CD4-positive, CD25-positive, alpha-beta regulatory T cell (primary cell): ENCODE results near the gene EXOC7. TPM values are rescaled to one million over a fixed set of nuclear protein-coding genes. Genes with fewer than 3 reads are reported as not detected.

ENCODE experiments used
- ATAC-seq, 2 donors: fragments of 150-1000 bp; cut with Tn5 transposase; one replicate each; pipeline ENCODE4 v1.10.0; 2021; ENCODE audit warnings: low read depth in 2 of 2, moderate number of reproducible peaks in 2 of 2, moderate library complexity in 1 of 2
- DNase-seq, 3 donors: peaks; one replicate each; pipeline versions ENCODE4 v3.0.0 to v3.0.0-alpha.2; 2012 to 2022; ENCODE audit warnings: mixed read lengths in 1 of 3
- H3K27ac ChIP-seq: one replicate; pipeline ENCODE4 v1.7.0; 2013; ENCODE audit warnings: mild to moderate bottlenecking, low read length; ENCODE audit not compliant: insufficient read depth, poor library complexity, severe bottlenecking
- H3K27me3 ChIP-seq: one replicate; pipeline ENCODE4 v1.7.0; 2013; ENCODE audit warnings: low read length; ENCODE audit not compliant: control insufficient read depth, insufficient read depth
- H3K36me3 ChIP-seq: one replicate; pipeline ENCODE4 v1.7.0; 2013; ENCODE audit warnings: mild to moderate bottlenecking, low read length, moderate library complexity; ENCODE audit not compliant: control insufficient read depth, insufficient read depth
- H3K4me1 ChIP-seq: 2 replicates; pipeline ENCODE4 v1.7.0; 2013; ENCODE audit warnings: mild to moderate bottlenecking, low read length; ENCODE audit not compliant: insufficient read depth, control insufficient read depth, poor library complexity, severe bottlenecking
- H3K4me3 ChIP-seq: one replicate; pipeline ENCODE4 v1.7.0; 2013; ENCODE audit warnings: low read depth, mild to moderate bottlenecking, low read length, moderate library complexity
- H3K9me3 ChIP-seq, 2 experiments: 1 replicate in 1 of 2; 2 replicates in 1 of 2; pipeline ENCODE4 v1.7.0; 2013; ENCODE audit warnings: low read length in 2 of 2, mild to moderate bottlenecking in 1 of 2, moderate library complexity in 1 of 2; ENCODE audit not compliant: control insufficient read depth in 2 of 2
- H3K27ac Mint-ChIP-seq, 3 donors: one replicate each; pipeline ENCODE4 v1.8.0; 2020 to 2022; ENCODE audit warnings: mild to moderate bottlenecking in 3 of 3, mixed read lengths in 3 of 3, moderate library complexity in 2 of 3
- H3K27me3 Mint-ChIP-seq: one replicate; pipeline ENCODE4 v1.8.0; 2022; ENCODE audit warnings: mild to moderate bottlenecking, mixed read lengths
- H3K36me3 Mint-ChIP-seq: one replicate; pipeline ENCODE4 v1.8.0; 2020; ENCODE audit warnings: mixed read lengths
- H3K4me1 Mint-ChIP-seq, 4 donors: one replicate each; pipeline ENCODE4 v1.8.0; 2020 to 2022; ENCODE audit warnings: mixed read lengths in 4 of 4, mild to moderate bottlenecking in 1 of 4
- H3K4me3 Mint-ChIP-seq, 4 donors: one replicate each; pipeline ENCODE4 v1.8.0; 2020 to 2022; ENCODE audit warnings: mild to moderate bottlenecking in 4 of 4, mixed read lengths in 4 of 4, moderate library complexity in 3 of 4
- H3K9me3 Mint-ChIP-seq, 7 donors: one replicate each; pipeline ENCODE4 v1.8.0; 2020 to 2022; ENCODE audit warnings: mixed read lengths in 7 of 7, mild to moderate bottlenecking in 3 of 7, moderate library complexity in 2 of 7
- polyA plus RNA-seq, 4 donors: library from polyadenylated mRNA; unstranded; fragments of 300-500 nt; fragmentation: Illumina TruSeq; gene quantifications; one replicate each; pipeline ENCODE4 v1.2.3, GENCODE V29; 2021
- total RNA-seq: library from RNA; stranded (reverse); gene quantifications from one replicate; pipeline ENCODE4 v1.2.3, GENCODE V29; 2022

EXOC7 gene
- total and polyA plus RNA-seq, 5 donors from 2014 or later: 41.3 to 105 (median 46.8) TPM

DNA sequence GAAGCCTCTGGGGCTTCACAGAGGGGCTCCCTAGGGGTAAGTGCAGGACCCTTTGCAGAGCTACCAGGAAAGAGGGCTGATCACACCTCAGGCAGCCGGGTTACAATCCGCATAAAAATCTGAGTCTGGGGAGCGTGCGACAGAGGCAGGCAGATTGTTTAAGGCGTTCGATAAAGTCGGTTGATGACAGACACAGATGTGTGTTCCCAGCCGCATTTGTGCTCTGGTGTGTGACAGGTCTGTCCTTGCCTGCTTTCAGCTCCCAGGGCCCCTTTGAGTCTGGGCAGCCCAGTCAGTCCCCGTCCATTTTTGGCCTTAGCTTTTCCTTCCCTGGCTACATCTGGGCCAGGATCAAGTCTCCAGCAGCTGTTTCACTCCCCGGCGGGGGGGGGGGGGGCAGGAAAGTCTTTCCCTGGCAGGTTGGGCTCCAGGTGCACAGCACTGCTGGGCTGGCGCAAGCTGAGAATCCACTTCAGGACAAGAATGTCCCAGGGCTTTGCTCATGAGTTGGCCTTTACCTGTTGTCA, 25.9 kb downstream of the EXOC7 start:
- DNase-seq (no peak), ATAC-seq (no peak)
- H3K27me3 ChIP-seq: peaks cover 13% of the 10 kb centered on the region
- no peak overlapping the region for H3K27ac ChIP-seq
- Mint-ChIP-seq H3K27ac (peak overlapping the region in 2 of 3 donors; percentile 82 to 90), H3K4me1 (peaks cover 0 to 57% (median 13%) of the 10 kb centered on the region in 4 donors), H3K9me3 (peaks cover 0 to 1% (median 0%) of the 10 kb centered on the region in 7 donors), H3K4me3 (peak overlapping the region in 2 of 4 donors; percentile 38 to 89), H3K27me3 (peaks cover 47% of the 10 kb centered on the region), H3K36me3 (no peaks in the 10 kb centered on the region)
- peaks cover 50% of the 10 kb centered on the region for H3K4me1 ChIP-seq
- H3K4me3 ChIP-seq: no peak overlapping the region
- H3K9me3 ChIP-seq: no peaks in the 10 kb centered on the region
- H3K36me3 ChIP-seq: no peaks in the 10 kb centered on the region

GRCh38 chr17:76076765-76077583, 26.6 kb downstream of the EXOC7 start:
- no peak overlapping the region for H3K27ac ChIP-seq
- H3K4me1 Mint-ChIP-seq: peaks cover 0 to 57% (median 16%) of the 10 kb centered on the region in 4 donors
- ATAC-seq: peak; percentile 30 to 32
- no peaks in the 10 kb centered on the region for H3K9me3 ChIP-seq
- H3K4me1 ChIP-seq: peaks cover 50% of the 10 kb centered on the region
- peak; percentile 23 to 80 (median 74) for DNase-seq
- H3K27me3 Mint-ChIP-seq: peaks cover 47% of the 10 kb centered on the region
- H3K4me3 ChIP-seq: no peak overlapping the region
- H3K4me3 Mint-ChIP-seq: peak overlapping the region; percentile 56 to 89 (median 84)
- H3K27me3 ChIP-seq: peaks cover 13% of the 10 kb centered on the region
- H3K36me3 ChIP-seq: no peaks in the 10 kb centered on the region
- H3K36me3 Mint-ChIP-seq: no peaks in the 10 kb centered on the region
- H3K9me3 Mint-ChIP-seq: peaks cover 0 to 1% (median 0%) of the 10 kb centered on the region in 7 donors
- H3K27ac Mint-ChIP-seq: peak overlapping the region; percentile 82 to 91 (median 90)

DNA sequence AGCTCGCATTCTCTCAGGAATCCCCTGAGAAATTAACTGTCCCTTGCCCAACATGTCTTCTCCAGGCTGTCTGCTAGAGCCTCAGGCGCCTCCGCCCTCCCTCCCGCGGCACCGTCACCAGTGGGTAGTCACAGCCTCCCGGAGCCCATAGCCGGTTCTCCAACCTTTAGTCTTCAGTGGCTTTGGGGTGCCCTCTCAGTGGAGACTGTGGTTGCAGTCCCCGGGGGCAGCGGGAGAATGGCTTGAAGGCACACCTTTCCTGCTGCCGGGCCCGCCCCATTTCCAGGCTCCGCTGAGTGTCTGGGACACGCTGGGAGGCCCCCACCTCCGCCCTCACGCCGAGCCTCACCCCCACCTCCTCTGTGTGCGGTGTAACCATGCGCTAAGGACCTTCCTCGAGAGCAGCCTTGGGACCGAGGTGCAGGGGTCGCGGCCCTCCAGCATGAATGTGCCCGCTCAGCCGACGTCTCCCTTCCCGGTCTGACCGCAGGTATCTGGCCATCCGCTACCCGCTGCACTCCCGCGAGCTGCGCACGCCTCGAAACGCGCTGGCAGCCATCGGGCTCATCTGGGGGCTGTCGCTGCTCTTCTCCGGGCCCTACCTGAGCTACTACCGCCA, 27.3 kb downstream of the EXOC7 start:
- Mint-ChIP-seq H3K4me1 (peaks cover 6 to 60% (median 22%) of the 10 kb centered on the region in 4 donors), H3K9me3 (peaks cover 0 to 1% (median 0%) of the 10 kb centered on the region in 7 donors), H3K4me3 (peak overlapping the region; percentile 56 to 89 (median 84)), H3K27me3 (peaks cover 47% of the 10 kb centered on the region), H3K36me3 (no peaks in the 10 kb centered on the region), H3K27ac (peak overlapping the region in 2 of 3 donors; percentile 82 to 90)
- Histone ChIP-seq H3K36me3 (no peaks in the 10 kb centered on the region), H3K9me3 (no peaks in the 10 kb centered on the region), H3K4me1 (peaks cover 55% of the 10 kb centered on the region), H3K27me3 (peaks cover 13% of the 10 kb centered on the region), H3K27ac (no peak overlapping the region), H3K4me3 (no peak overlapping the region)
- no peak for ATAC-seq
- DNase-seq: no peak

- no peak overlapping the region for H3K27ac ChIP-seq
- peaks cover 62% of the 10 kb centered on the region for H3K4me1 ChIP-seq
- Mint-ChIP-seq H3K27ac (peak overlapping the region; percentile 26 to 82 (median 27)), H3K4me3 (peak overlapping the region; percentile 12 to 89 (median 85)), H3K27me3 (peaks cover 47% of the 10 kb centered on the region), H3K9me3 (peaks cover 0 to 1% (median 0%) of the 10 kb centered on the region in 7 donors), H3K4me1 (peaks cover 6 to 66% (median 28%) of the 10 kb centered on the region in 4 donors), H3K36me3 (no peaks in the 10 kb centered on the region)
- no peaks in the 10 kb centered on the region for H3K36me3 ChIP-seq
- no peak overlapping the region for H3K4me3 ChIP-seq
- peaks cover 13% of the 10 kb centered on the region for H3K27me3 ChIP-seq
- H3K9me3 ChIP-seq: no peaks in the 10 kb centered on the region
- ATAC-seq: no peak
- DNase-seq: no peak
Measured at GRCh38 chr17:76075364-76076145, 28.0 kb downstream of the EXOC7 start.

DNA sequence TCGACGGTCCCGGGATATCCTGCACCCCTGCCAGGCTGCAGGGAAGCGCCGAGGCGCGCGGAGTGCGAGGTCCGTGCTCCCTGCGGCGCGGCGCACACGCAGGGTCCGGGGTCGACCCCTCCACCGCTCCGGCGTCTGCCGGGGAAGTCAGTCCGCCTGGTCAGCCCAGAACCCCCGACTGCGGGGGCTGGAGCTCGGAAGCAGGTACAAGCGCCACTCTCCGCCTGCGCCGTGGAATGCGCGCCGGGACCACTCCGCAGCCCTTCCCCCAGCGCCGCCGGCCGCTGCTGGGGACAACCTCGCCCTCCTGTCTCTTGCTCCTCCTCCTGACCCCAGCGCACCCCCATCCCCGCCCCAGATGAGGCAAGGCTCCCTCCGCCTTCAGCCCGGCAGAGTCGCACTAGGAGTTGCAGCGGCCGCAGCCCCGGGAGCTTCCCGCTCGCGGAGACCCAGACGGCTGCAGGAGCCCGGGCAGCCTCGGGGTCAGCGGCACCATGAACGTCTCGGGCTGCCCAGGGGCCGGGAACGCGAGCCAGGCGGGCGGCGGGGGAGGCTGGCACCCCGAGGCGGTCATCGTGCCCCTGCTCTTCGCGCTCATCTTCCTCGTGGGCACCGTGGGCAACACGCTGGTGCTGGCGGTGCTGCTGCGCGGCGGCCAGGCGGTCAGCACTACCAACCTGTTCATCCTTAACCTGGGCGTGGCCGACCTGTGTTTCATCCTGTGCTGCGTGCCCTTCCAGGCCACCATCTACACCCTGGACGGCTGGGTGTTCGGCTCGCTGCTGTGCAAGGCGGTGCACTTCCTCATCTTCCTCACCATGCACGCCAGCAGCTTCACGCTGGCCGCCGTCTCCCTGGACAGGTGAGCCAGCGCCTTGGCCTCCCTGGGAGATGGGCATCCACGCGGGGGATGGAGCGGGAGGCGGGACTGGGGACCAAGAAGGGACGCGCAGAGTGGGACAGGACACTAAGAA, 28.9 kb downstream of the EXOC7 start, which contains the start of gene GALR2:
GALR2 (plus strand) TSS at position 392 of the 974 bp plus-strand sequence; CDS start at position 495, 103 bp downstream.
- Mint-ChIP-seq H3K4me3 (peak within 1 kb of the TSS; percentile 12 to 87 (median 83)), H3K27ac (peak within 1 kb of the TSS; percentile 26 to 82 (median 27)), H3K27me3 (peaks cover 47% of the 10 kb centered on the region), H3K9me3 (peaks cover 0 to 1% (median 0%) of the 10 kb centered on the region in 7 donors), H3K4me1 (peaks cover 6 to 69% (median 35%) of the 10 kb centered on the region in 4 donors), H3K36me3 (peaks cover 3% of the 10 kb centered on the region)
- H3K36me3 ChIP-seq: no peaks in the 10 kb centered on the region
- peaks cover 13% of the 10 kb centered on the region for H3K27me3 ChIP-seq
- H3K4me3 ChIP-seq: no peak within 1 kb of the TSS
- DNase-seq (no peak), ATAC-seq (no peak)
- H3K4me1 ChIP-seq: peaks cover 64% of the 10 kb centered on the region
- no peaks in the 10 kb centered on the region for H3K9me3 ChIP-seq
- no peak within 1 kb of the TSS for H3K27ac ChIP-seq

DNA sequence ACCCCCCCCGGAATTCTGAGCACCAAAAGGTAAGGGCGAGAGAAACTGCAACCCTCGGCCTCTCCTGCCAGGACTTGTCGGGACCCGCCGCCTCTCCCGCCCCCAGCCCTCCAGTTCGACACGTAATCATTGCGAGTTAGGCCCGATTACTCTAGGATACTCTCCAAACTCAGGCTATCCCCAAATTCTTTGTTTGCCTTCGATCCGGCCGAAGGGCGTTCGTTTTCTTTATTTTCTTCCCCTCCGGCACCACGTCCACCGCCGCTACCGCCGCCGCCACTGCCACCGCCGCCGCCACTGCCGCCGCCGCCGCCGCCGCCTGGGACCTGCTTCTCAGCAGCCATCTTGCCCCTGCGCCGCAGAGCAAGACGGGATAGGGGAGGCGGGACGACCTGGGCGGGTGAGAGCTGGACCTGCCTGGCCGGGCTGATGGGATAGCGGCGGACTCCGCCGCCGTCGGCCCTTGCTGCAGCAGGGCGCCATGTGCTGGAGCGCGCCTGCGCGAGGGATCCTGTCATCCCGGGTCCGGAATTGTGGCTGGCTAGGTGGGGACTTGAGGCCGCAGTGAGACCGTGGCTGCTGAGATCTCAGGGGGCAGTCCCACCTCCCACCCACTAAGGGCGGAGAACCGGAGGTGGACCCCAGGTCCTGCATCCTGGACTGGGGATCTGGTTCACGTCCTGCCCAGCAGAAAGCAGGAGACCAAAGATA, 31.3 kb downstream of the EXOC7 start, which contains the start of gene SRP68:
SRP68 (minus strand) TSS at position 370 of the 711 bp plus-strand sequence; CDS start at position 344, 26 bp downstream.
- peaks cover 60% of the 10 kb centered on the region for H3K4me1 ChIP-seq
- Mint-ChIP-seq H3K27ac (peak within 1 kb of the TSS; percentile 82 to 98 (median 97)), H3K36me3 (peaks cover 6% of the 10 kb centered on the region), H3K27me3 (peaks cover 33% of the 10 kb centered on the region), H3K4me3 (peak within 1 kb of the TSS; percentile 87 to 98 (median 96)), H3K4me1 (peaks cover 6 to 60% (median 41%) of the 10 kb centered on the region in 4 donors), H3K9me3 (peaks cover 0 to 1% (median 0%) of the 10 kb centered on the region in 7 donors)
- DNase-seq: peak; percentile 75 to 89 (median 77)
- peaks cover 10% of the 10 kb centered on the region for H3K27me3 ChIP-seq
- peak within 1 kb of the TSS; percentile 88 for H3K4me3 ChIP-seq
- ATAC-seq: peak; percentile 88 to 90
- H3K9me3 ChIP-seq: no peaks in the 10 kb centered on the region
- peaks cover 12% of the 10 kb centered on the region for H3K36me3 ChIP-seq
- H3K27ac ChIP-seq: peak within 1 kb of the TSS; percentile 80
